GM19395 (cell line): ENCODE results near the gene PTPRQ.
"Not testable (repeated sequence)": the region's sequence is repeated elsewhere in the genome, so short reads cannot be mapped to it uniquely, and the experiment has no call there.

Experiments
- ATAC-seq: cut with Tn5 transposase; IDR thresholded peaks from one replicate; pipeline ENCODE4 v1.9.1; 2021; ENCODE audit warnings: mild to moderate bottlenecking, moderate library complexity; ENCODE audit not compliant: unreplicated experiment

The PTPRQ gene

GRCh38 chr12:80627782-80628181 lies 183.7 kb downstream of the PTPRQ start:
- ATAC-seq, result no peak

DNA sequence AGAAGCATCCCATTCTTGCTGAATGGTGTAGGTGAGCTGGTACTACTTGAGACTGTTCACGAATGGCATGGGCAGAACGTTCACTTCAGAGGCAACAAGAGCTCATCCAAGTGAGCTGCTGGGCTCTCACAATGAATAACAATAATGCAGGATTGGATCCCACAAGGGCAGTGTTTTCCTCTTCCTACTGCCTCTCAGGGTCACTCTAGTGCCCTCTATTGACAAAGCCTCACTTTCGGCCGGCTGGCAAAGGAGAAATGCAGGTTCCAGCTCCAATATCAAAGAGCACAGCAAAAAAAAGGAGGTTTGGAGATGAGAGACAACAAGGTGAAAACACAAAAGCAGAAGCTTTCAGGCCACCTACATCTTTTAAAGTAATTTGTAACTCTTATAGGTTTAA lies 188.8 kb downstream of the PTPRQ start:
- no peak for ATAC-seq

- ATAC-seq, result no peak
These were observed 190.9 kb downstream of the PTPRQ start for GRCh38 chr12:80634903-80635302.

- no peak for ATAC-seq
These were observed 192.8 kb downstream of the PTPRQ start for GRCh38 chr12:80636832-80637231.

- ATAC-seq, result no peak
These were observed 197.9 kb downstream of the PTPRQ start for GRCh38 chr12:80641936-80642335.

GRCh38 chr12:80643961-80644360 lies 199.9 kb downstream of the PTPRQ start:
- no peak for ATAC-seq

DNA sequence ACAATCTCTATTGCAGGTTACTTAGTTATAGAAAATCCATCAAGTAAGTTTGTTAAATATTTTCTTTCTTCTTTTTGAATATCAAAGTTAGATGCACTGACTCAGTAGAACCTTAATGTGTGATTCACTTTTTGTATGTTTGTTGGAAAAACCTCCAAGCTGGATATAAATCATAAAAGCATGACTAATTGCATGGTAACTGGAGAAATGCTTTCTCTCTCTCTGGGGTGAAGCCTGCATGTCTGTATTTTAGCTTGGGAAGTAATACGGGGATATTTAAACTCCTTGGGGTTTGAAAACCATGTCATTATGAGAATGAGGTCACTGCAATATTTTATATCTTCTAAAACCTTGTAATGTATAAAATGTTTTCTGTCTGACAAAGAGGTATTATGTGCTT lies 204.8 kb downstream of the PTPRQ start:
- ATAC-seq, result no peak

DNA sequence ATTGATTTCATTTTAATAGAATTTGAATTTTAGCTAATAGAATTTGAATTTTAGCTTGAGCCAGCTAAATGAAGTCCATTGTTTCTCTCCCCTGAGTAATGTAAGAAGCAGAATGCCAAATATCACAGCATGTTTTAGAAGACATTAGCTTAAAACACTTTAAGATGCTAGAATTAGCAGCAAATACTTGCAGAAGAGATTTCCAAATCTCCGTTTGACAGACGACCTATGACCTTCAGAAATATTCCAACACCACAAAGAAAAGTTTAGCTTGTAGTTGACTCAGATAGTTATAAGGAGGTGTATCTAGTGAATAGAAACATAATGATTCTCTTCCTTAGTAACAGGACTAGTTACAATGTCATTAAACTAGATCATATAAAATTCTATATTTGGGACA lies 211.7 kb downstream of the PTPRQ start:
- ATAC-seq, result no peak

DNA sequence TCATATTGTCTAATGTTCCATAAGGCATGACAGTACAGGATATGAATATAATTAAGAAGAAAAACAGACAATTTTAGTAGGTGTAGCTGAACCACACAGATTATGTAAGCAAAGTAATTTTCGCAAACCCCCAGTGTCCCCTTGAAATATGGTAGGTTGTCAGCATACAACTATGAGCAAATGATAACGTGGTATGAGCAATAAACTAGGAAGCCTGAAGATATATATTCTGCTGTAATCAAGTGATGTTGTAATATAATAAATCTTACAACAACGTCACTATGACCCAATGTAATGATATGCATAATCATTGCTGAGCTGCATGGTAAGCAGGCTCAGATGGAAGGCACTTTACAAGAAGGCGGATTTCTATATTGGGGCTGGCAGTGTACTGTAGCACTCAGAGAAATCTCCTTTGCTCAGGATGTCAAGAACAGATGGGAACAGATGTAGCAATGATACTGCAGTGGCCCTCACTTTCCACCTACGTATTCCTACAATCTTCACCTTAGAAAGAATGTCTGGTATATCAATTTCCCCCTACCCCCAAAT lies 215.6 kb downstream of the PTPRQ start:
- ATAC-seq, result no peak

DNA sequence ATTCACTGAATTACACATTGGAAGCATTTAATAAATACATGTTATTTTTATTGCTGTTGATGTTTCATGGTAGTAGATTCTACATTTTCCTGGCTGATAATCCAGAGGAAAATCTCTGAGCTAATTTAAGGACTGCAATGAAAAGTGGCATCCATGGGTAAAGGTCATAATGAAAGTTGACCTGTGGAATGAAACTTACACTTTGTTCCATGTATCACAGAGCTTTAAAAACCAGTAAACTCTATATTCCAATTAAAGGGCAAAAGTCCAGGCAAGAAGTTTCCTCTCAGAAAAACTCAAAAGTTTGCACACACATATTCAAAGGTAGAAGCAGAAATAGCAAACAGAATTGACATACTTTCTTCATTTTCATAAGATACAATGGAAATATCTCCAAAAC lies 218.6 kb downstream of the PTPRQ start:
- ATAC-seq, result no peak

- ATAC-seq, result no peak
These were observed 226.2 kb downstream of the PTPRQ start for GRCh38 chr12:80670214-80670613.

- ATAC-seq, result not testable (repeated sequence)
These were observed 232.1 kb downstream of the PTPRQ start for GRCh38 chr12:80676042-80676636.

DNA sequence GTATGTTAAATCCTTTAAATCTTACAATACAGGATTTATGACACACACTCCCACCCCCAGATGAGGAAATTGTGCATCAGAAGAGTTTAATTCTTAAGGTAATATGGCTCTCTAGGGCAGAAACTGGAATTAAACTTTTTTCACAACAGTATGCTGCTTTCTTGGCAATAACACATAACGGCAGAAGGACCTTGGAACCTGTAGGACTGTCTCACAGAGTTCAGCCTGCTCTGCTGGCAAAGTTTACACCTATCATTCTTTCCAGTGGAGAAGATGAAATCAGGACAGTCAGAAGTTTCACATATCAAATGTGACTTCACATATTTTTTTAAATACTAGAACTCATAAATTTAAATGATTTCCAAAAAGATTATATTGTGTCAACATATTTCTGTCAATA lies 232.8 kb downstream of the PTPRQ start:
- ATAC-seq, result no peak

- no peak for ATAC-seq
These were observed 234.0 kb downstream of the PTPRQ start for GRCh38 chr12:80677994-80678393.

DNA sequence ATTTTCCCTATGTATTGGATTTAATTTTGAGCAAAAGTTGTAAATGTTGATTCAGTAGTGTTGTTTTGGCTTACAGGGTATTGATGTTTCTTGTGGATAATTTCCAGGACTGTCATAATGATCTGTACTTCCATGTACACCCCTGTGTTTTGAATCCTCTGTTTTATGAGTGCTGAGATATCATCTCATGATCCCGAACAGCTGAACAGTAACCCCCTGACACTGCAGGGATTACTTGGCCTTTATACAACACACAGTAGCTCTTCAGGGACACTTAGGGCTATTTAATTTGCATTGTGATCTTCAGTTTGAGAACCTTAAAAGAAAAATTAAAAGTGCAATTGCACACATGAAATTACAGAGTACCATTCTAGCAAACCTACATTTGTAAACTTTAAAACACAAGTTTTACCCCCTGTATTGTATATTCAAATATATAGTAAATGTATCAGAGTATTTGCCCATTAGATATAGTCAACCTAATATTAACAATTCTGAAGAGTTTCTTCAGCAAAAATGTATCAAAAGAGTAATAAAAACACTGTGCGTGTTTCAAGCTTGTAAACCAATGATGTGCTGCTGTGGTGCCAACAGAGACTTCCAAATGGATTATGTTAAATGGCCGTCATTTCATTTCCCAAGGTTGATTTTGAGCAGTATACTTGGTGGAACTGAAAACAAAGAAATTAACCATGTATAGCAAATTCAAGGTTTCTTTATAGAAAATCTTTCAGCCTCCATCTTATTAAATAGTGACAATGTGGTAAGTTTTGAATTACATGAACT lies 235.5 kb downstream of the PTPRQ start:
- ATAC-seq, result no peak

- ATAC-seq, result peak; percentile 86
These were observed 237.3 kb downstream of the PTPRQ start for GRCh38 chr12:80681287-80681686.

GRCh38 chr12:80681786-80682185 lies 237.8 kb downstream of the PTPRQ start:
- no peak for ATAC-seq

- no peak for ATAC-seq
These were observed 240.1 kb downstream of the PTPRQ start for GRCh38 chr12:80684077-80684495.

DNA sequence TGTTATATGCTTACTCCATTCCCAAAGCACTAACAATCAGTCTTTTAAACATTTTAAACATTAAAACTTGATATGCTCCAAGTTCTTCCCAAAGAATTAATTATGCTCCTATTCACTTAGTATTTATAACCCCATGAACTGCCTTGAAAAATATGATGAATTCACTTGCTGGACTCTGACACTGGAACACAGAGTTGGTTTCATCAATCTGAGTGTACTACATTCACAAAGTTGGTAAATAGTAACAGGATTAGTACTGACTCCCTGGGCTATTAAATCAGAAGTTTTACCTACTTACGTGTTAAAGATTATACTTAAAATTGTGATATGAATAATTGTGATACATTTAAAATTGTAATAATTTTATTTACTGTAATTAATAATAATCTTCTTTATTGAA lies 246.1 kb downstream of the PTPRQ start:
- ATAC-seq, result no peak

DNA sequence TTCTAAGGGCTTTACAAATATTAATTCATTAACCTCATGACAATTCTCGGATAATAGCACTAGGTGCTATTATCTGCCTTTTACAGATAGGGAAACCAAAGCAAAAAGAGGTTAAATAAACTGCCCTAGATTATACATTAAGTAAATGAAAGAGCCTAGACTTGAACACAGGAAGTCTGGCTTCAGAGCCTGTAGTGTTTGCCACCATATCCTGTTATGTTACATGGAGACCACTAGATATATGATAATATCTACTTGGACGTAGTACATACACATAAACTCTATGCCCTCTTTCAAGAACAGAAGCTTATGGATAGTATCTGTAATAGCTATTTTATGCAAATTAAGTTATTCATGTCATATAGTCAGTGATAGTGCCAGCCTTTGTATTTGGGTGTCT lies 246.5 kb downstream of the PTPRQ start:
- ATAC-seq, result no peak

DNA sequence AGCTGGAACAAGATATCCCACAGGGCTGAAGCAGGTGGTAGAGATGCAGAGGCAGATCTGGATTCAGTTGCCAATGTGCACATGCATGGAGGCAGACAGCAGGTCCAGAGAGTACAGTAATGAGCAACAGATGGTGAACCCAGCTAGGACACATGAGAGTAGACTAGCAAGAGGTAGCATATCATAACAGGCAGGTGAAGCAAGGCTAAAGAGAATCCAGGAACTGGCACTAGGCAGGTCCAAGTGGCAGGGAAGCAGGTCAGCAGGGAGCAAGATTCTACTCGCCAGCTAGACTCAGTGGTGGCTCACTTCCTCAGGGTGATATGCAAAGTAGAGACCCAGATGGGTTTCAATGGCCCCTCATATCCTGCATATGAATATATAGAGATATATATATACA lies 248.1 kb downstream of the PTPRQ start:
- peak; percentile 59 for ATAC-seq

DNA sequence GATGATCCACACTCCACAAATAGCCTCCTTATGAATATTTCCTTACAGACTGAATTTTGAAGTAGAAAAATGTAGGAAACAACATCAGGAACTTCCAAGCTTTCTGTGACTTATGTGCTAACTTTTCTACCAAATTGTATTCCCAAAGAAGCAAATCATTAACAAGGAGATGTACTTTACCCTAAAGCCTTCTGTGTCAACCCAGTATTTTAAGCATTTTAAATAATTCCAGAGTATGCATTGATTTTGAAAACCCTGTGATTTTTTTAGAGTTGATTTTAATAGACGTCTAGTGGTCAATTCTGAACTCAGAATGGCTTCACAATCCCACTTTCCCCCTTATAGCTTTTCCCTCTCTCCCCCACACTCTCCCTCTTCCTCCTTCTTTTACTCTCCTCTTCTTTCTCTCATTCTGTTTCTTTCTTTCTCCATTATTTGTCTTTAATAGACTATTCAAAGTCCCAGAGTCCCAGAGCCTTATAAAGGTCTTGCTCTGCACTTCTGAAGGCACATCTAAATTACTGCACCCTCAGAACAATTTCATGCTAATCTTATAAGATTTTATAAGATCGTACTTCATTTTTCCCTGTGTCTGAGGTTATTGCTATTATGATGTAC lies 253.3 kb downstream of the PTPRQ start:
- no peak for ATAC-seq
